ENCODE data around the gene AZGP1. TPM values are rescaled to one million over a fixed set of nuclear protein-coding genes. Genes with fewer than 3 reads are reported as not detected.

The AZGP1 gene
- total RNA-seq, 1 donor = not detected

- peak within 1 kb of the TSS; percentile 28 for H3K4me3 ChIP-seq (ENCODE audit: low read depth, low read length)
- TF ChIP-seq, protein P1, sequence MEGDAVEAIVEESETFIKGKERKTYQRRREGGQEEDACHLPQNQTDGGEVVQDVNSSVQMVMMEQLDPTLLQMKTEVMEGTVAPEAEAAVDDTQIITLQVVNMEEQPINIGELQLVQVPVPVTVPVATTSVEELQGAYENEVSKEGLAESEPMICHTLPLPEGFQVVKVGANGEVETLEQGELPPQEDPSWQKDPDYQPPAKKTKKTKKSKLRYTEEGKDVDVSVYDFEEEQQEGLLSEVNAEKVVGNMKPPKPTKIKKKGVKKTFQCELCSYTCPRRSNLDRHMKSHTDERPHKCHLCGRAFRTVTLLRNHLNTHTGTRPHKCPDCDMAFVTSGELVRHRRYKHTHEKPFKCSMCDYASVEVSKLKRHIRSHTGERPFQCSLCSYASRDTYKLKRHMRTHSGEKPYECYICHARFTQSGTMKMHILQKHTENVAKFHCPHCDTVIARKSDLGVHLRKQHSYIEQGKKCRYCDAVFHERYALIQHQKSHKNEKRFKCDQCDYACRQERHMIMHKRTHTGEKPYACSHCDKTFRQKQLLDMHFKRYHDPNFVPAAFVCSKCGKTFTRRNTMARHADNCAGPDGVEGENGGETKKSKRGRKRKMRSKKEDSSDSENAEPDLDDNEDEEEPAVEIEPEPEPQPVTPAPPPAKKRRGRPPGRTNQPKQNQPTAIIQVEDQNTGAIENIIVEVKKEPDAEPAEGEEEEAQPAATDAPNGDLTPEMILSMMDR (IDR thresholded peaks at IDR 0.05; ENCODE audit: insufficient read depth, low read length) = peak; percentile 45
- DNase-seq (ENCODE audit: low read depth) = peak; percentile 47
Observed at GRCh38 chr7:99928994-99929729, 46.7 kb downstream of the AZGP1 start, which contains the start of gene GJC3. GJC3 (minus strand) TSS chr7:99929620; CDS start chr7:99929620, 0 bp downstream.

DNA sequence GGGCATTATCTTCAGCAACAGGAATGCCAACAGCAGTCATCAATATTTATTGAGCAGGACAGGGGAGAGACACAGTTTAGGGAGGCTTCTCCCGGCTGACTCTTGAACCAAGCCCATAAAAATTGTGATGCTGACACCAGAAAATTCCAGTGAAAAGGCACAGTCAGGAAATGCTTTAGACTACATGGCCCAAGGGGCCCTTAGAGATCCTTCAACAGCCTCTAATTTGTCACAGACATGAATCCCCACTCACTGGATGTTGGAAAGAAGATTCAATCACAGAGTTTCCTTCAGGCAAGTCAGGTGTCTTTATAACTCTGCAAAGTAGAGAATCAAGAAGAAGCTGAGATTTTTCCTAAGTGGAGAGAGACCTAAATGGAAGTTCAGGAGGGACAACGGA lies 47.6 kb downstream of the AZGP1 start:
- H3K4me3 ChIP-seq (ENCODE audit: low read depth, low read length) = no peak overlapping the region
- DNase-seq (ENCODE audit: low read depth) = no peak
- TF ChIP-seq, protein P1 (IDR thresholded peaks at IDR 0.05; ENCODE audit: insufficient read depth, low read length) = no peak

DNA sequence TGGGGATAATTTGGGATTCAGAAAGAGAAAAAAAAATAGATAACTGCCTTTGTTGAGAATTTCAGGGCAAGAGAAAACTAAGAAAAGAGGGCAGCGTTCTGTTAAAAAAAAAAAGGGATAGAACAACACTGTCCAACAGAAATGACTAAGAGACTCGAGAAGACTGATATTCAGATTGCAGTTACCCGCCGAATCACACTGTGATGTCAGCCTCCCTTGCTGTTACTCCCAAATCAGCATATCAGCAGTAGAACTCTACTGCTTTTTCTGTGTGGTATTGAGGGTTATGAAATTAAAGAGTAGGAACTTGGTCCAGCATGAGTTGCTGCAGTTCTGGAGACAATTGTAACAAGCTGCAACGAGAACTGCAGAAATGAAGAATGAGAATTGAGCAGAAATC lies 48.3 kb downstream of the AZGP1 start:
- TF ChIP-seq, protein P1 (IDR thresholded peaks at IDR 0.05; ENCODE audit: insufficient read depth, low read length) = no peak
- no peak overlapping the region for H3K4me3 ChIP-seq (ENCODE audit: low read depth, low read length)
- DNase-seq (ENCODE audit: low read depth) = no peak

GRCh38 chr7:99926321-99926720 lies 49.5 kb downstream of the AZGP1 start:
- no peak overlapping the region for H3K4me3 ChIP-seq (ENCODE audit: low read depth, low read length)
- no peak for DNase-seq (ENCODE audit: low read depth)
- TF ChIP-seq, protein P1 (IDR thresholded peaks at IDR 0.05; ENCODE audit: insufficient read depth, low read length) = no peak

DNA sequence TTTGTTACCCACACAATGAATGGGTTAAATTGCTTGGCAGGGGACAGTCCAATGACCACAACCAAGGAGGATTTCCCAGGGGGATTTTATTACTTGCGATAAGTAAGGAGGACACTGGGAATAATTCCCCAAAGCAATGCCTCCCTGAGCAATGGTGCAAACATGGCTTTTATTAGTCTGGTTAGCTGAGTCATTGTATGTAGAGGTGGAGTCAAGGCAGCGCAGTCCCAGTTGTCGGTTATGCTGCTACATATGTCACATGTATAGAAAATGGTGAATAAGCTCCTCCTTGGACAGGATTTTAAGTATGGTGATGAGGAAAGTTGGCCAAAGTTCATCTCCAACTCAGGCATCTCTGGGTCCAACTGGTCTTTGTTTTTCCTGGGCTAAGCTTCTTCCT lies 52.6 kb downstream of the AZGP1 start:
- no peak for DNase-seq (ENCODE audit: low read depth)
- TF ChIP-seq, protein P1 (IDR thresholded peaks at IDR 0.05; ENCODE audit: insufficient read depth, low read length) = no peak
- no peak overlapping the region for H3K4me3 ChIP-seq (ENCODE audit: low read depth, low read length)

DNA sequence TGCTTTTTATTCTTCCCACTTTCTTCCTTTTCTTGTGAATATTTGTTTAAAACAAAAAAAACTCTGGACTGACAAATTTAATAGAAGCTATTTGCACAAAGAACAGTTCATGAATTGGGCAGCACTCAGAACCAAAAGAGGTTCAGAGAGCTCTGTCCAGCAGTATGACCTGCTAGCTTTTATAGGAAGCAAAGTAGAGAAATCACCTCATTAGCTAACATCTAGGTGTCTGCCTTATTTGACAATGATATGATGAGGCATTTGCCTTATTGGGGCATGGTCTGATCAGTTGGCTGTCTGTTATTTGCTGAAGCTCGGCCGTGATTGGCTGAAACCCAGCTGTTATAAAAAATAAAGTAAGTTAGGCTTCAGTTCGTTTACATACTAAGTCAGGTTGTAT lies 55.7 kb downstream of the AZGP1 start:
- DNase-seq (ENCODE audit: low read depth) = peak; percentile 10
- TF ChIP-seq, protein P1 (IDR thresholded peaks at IDR 0.05; ENCODE audit: insufficient read depth, low read length) = no peak
- H3K4me3 ChIP-seq (ENCODE audit: low read depth, low read length) = peak overlapping the region; percentile 89

DNA sequence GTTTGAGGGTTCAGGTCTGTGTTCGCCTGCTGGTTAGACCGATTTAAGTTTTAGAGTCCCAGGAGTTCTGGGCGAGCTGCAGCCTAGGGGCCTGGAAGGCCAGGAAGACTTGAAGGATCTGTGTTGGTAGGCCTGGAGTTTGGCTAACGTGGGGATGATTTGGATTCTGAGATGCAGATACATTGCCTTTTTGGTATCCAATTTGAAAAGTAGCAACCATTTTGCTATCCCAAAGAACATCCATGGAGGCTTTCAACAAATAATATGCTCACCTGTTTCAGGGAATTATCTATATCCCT lies 56.1 kb downstream of the AZGP1 start:
- DNase-seq (ENCODE audit: low read depth) = no peak
- peak overlapping the region; percentile 89 for H3K4me3 ChIP-seq (ENCODE audit: low read depth, low read length)
- TF ChIP-seq, protein P1 (IDR thresholded peaks at IDR 0.05; ENCODE audit: insufficient read depth, low read length) = no peak

Measured in fibroblast of the aortic adventitia (primary cell).